ENCODE results near the gene ALK.
A peak's percentile ranks its signal among the peaks of the same experiment; 100 is the strongest.

The ALK gene

GRCh38 chr2:29847886-29848285, 73.5 kb downstream of the ALK start:
- no peak overlapping the region for H3K9ac ChIP-seq (ENCODE audit: low read length)
- H3K9me2 ChIP-seq (ENCODE audit: low read depth, low read length), result no peaks in the 10 kb centered on the region
- H3K4me3 ChIP-seq (ENCODE audit: low read depth, low read length, poor library complexity, severe bottlenecking), result no peak overlapping the region
- no peaks in the 10 kb centered on the region for H3K36me3 ChIP-seq (ENCODE audit: insufficient read depth, low read length)
- no peaks in the 10 kb centered on the region for H3K9me3 ChIP-seq (ENCODE audit: low read length)
- no peaks in the 10 kb centered on the region for H3K79me2 ChIP-seq (ENCODE audit: insufficient read depth, low read length)
- no peak overlapping the region for H3K4me2 ChIP-seq (ENCODE audit: low read length)
- H2AFZ ChIP-seq (ENCODE audit: low read length), result no peak overlapping the region
- H4K20me1 ChIP-seq (ENCODE audit: insufficient read depth, low read length), result no peaks in the 10 kb centered on the region
- TF ChIP-seq, protein P1, sequence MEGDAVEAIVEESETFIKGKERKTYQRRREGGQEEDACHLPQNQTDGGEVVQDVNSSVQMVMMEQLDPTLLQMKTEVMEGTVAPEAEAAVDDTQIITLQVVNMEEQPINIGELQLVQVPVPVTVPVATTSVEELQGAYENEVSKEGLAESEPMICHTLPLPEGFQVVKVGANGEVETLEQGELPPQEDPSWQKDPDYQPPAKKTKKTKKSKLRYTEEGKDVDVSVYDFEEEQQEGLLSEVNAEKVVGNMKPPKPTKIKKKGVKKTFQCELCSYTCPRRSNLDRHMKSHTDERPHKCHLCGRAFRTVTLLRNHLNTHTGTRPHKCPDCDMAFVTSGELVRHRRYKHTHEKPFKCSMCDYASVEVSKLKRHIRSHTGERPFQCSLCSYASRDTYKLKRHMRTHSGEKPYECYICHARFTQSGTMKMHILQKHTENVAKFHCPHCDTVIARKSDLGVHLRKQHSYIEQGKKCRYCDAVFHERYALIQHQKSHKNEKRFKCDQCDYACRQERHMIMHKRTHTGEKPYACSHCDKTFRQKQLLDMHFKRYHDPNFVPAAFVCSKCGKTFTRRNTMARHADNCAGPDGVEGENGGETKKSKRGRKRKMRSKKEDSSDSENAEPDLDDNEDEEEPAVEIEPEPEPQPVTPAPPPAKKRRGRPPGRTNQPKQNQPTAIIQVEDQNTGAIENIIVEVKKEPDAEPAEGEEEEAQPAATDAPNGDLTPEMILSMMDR (IDR thresholded peaks at IDR 0.05; ENCODE audit: low read length), result no peak
- no peak for TF ChIP-seq EZH2 (IDR thresholded peaks at IDR 0.05; ENCODE audit: borderline replicate concordance, low read length)
- no peaks in the 10 kb centered on the region for H3F3A ChIP-seq (ENCODE audit: insufficient read depth, low read length)
- no peaks in the 10 kb centered on the region for H3K4me1 ChIP-seq (ENCODE audit: insufficient read depth, low read length, severe bottlenecking)
- no peak overlapping the region for H3K27ac ChIP-seq (ENCODE audit: low read depth, low read length, poor library complexity, severe bottlenecking)
- H3K27me3 ChIP-seq (ENCODE audit: insufficient read depth, low read length), result no peaks in the 10 kb centered on the region

DNA sequence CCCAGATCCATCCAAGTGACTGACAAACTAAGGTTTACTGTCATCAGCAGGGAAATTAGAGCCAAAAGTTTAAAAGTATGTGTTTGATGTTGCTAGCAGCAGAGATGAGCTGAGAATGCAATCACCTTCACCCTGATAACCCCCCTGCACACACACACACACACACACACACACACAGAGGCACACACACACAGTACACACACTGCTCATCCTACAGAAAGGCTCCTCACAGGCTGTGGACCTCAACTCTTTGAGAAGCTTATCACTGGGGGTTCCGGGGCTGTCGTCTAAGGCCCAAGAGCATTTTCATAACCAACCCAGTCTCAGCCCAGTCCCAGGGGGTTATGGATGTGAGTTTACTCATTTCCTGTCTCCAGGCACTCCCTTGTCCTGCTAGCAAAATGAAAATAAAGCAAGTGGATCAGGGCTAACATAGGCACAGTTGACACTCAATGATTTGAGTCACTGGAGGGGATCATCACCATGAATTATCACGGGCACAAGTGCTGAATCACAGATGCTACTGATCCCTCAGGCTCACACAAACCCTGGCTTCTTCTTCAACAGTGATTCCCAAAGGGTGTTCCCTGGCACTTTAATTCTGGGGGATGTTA, 76.6 kb downstream of the ALK start:
- no peaks in the 10 kb centered on the region for H3K9me2 ChIP-seq (ENCODE audit: low read depth, low read length)
- no peak overlapping the region for H3K27ac ChIP-seq (ENCODE audit: low read depth, low read length, poor library complexity, severe bottlenecking)
- no peak for TF ChIP-seq EZH2 (IDR thresholded peaks at IDR 0.05; ENCODE audit: borderline replicate concordance, low read length)
- TF ChIP-seq, protein P1 (IDR thresholded peaks at IDR 0.05; ENCODE audit: low read length), result no peak
- H3K36me3 ChIP-seq (ENCODE audit: insufficient read depth, low read length), result no peaks in the 10 kb centered on the region
- H3K4me3 ChIP-seq (ENCODE audit: low read depth, low read length, poor library complexity, severe bottlenecking), result no peak overlapping the region
- H2AFZ ChIP-seq (ENCODE audit: low read length), result no peak overlapping the region
- no peak overlapping the region for H3K4me2 ChIP-seq (ENCODE audit: low read length)
- no peak overlapping the region for H3K9ac ChIP-seq (ENCODE audit: low read length)
- H3K4me1 ChIP-seq (ENCODE audit: insufficient read depth, low read length, severe bottlenecking), result no peaks in the 10 kb centered on the region
- no peaks in the 10 kb centered on the region for H4K20me1 ChIP-seq (ENCODE audit: insufficient read depth, low read length)
- H3K9me3 ChIP-seq (ENCODE audit: low read length), result no peaks in the 10 kb centered on the region
- no peaks in the 10 kb centered on the region for H3K27me3 ChIP-seq (ENCODE audit: insufficient read depth, low read length)
- H3K79me2 ChIP-seq (ENCODE audit: insufficient read depth, low read length), result no peaks in the 10 kb centered on the region
- H3F3A ChIP-seq (ENCODE audit: insufficient read depth, low read length), result no peaks in the 10 kb centered on the region

- Histone ChIP-seq H3K4me3 (ENCODE audit: low read depth, low read length, poor library complexity, severe bottlenecking) (no peak overlapping the region), H3K27me3 (ENCODE audit: insufficient read depth, low read length) (no peaks in the 10 kb centered on the region), H3K9me2 (ENCODE audit: low read depth, low read length) (no peaks in the 10 kb centered on the region), H4K20me1 (ENCODE audit: insufficient read depth, low read length) (no peaks in the 10 kb centered on the region), H3K4me1 (ENCODE audit: insufficient read depth, low read length, severe bottlenecking) (no peaks in the 10 kb centered on the region), H3K4me2 (ENCODE audit: low read length) (no peak overlapping the region), H3F3A (ENCODE audit: insufficient read depth, low read length) (no peaks in the 10 kb centered on the region), H2AFZ (ENCODE audit: low read length) (no peak overlapping the region), H3K9me3 (ENCODE audit: low read length) (no peaks in the 10 kb centered on the region), H3K27ac (ENCODE audit: low read depth, low read length, poor library complexity, severe bottlenecking) (no peak overlapping the region), H3K9ac (ENCODE audit: low read length) (no peak overlapping the region), H3K36me3 (ENCODE audit: insufficient read depth, low read length) (no peaks in the 10 kb centered on the region), H3K79me2 (ENCODE audit: insufficient read depth, low read length) (no peaks in the 10 kb centered on the region)
- TF ChIP-seq EZH2 (IDR thresholded peaks at IDR 0.05; ENCODE audit: borderline replicate concordance, low read length), result no peak
- TF ChIP-seq, protein P1 (IDR thresholded peaks at IDR 0.05; ENCODE audit: low read length), result peak; percentile 79
Observed at GRCh38 chr2:29841386-29842004, 79.9 kb downstream of the ALK start.
